Ascending aorta (tissue), 2 donors: ENCODE measurements around the gene ZBTB2. TPM values are rescaled to one million over a fixed set of nuclear protein-coding genes. Genes with fewer than 3 reads are reported as not detected.
"Not testable (repeated sequence)": the region's sequence is repeated elsewhere in the genome, so short reads cannot be mapped to it uniquely, and the experiment has no call there.

Source experiments
- DNase-seq, 2 donors: peaks; one replicate each; pipeline ENCODE4 v3.0.0-alpha.2; 2019; ENCODE audit warnings: low spot score in 2 of 2
- H3K27ac ChIP-seq, 2 donors: fragments of 200-600 bp; sonication (generic); one replicate each; pipeline ENCODE4 v1.5.1; 2016 to 2017; ENCODE audit warnings: mild to moderate bottlenecking in 1 of 2
- H3K27me3 ChIP-seq: fragments of 200-600 bp; sonication (generic); one replicate; pipeline ENCODE4 v1.5.1; 2017
- H3K36me3 ChIP-seq, 2 donors: fragments of 200-600 bp; sonication (generic); one replicate each; pipeline ENCODE4 v1.5.1; 2016
- H3K4me1 ChIP-seq, 2 donors: fragments of 200-600 bp; sonication (generic); one replicate each; pipeline ENCODE4 v1.5.1; 2016 to 2017; ENCODE audit warnings: mild to moderate bottlenecking in 1 of 2
- H3K4me3 ChIP-seq, 2 donors: fragments of 200-600 bp; sonication (generic); one replicate each; pipeline ENCODE4 v1.5.1; 2016 to 2017; ENCODE audit warnings: mild to moderate bottlenecking in 1 of 2
- H3K9me3 ChIP-seq, 2 donors: fragments of 200-600 bp; sonication (generic); one replicate each; pipeline ENCODE4 v1.5.1; 2016
- CTCF ChIP-seq, 3 experiments: fragments of 200-600 bp in 2 of 3; fragments of 450-650 bp in 1 of 3; sonication (generic) in 2 of 3; IDR thresholded peaks; one replicate each; pipeline ENCODE4 v1.5.1; 2016 to 2019; ENCODE audit warnings: antibody characterized with exemption in 3 of 3, mild to moderate bottlenecking in 1 of 3, moderate library complexity in 1 of 3
- intact Hi-C: fragments of 100-400 bp; cut with DNase I; formaldehyde crosslinking; loops from one replicate; pipeline ENCODE4 v1.15.1; 2023
- total RNA-seq: library from RNA; depleted of rRNA; stranded (reverse); fragments of >200 nt; gene quantifications from one replicate; pipeline ENCODE4 v1.1.0, GENCODE V29; 2016

ZBTB2 gene
- total RNA-seq, 1 donor from 2014 or later, result 9.9 TPM

GRCh38 chr6:151387175-151387970 lies 4.0 kb downstream of the ZBTB2 start:
- no peaks in the 10 kb centered on the region for H3K27me3 ChIP-seq
- no peak overlapping the region for H3K4me3 ChIP-seq
- TF ChIP-seq CTCF (IDR thresholded peaks at IDR 0.05), result no peak
- H3K4me1 ChIP-seq, result peaks cover 0 to 11% of the 10 kb centered on the region in 2 donors
- H3K36me3 ChIP-seq, result no peaks in the 10 kb centered on the region
- no peak overlapping the region for H3K27ac ChIP-seq
- DNase-seq, result no peak
- H3K9me3 ChIP-seq, result no peaks in the 10 kb centered on the region
- intact Hi-C loops, result no loop called here

- Histone ChIP-seq H3K4me1 (peaks cover 0 to 14% of the 10 kb centered on the region in 2 donors), H3K27me3 (no peaks in the 10 kb centered on the region), H3K9me3 (no peaks in the 10 kb centered on the region), H3K4me3 (no peak overlapping the region), H3K27ac (no peak overlapping the region), H3K36me3 (no peaks in the 10 kb centered on the region)
- DNase-seq, result no peak
- TF ChIP-seq CTCF (IDR thresholded peaks at IDR 0.05), result no peak
- intact Hi-C loops, result no loop called here
Observed at GRCh38 chr6:151385177-151385576, 6.2 kb downstream of the ZBTB2 start.

- Histone ChIP-seq H3K27me3 (no peaks in the 10 kb centered on the region), H3K27ac (no peak overlapping the region), H3K9me3 (no peaks in the 10 kb centered on the region), H3K4me3 (no peak overlapping the region), H3K36me3 (no peaks in the 10 kb centered on the region), H3K4me1 (peaks cover 0 to 13% of the 10 kb centered on the region in 2 donors)
- intact Hi-C loops, result no loop called here
- no peak for DNase-seq
- no peak for TF ChIP-seq CTCF (IDR thresholded peaks at IDR 0.05)
Observed at GRCh38 chr6:151384151-151384550, 7.2 kb downstream of the ZBTB2 start.

GRCh38 chr6:151382631-151383030 lies 8.7 kb downstream of the ZBTB2 start:
- H3K27ac ChIP-seq, H3K4me1 ChIP-seq, H3K4me3 ChIP-seq, H3K36me3 ChIP-seq, H3K9me3 ChIP-seq, H3K27me3 ChIP-seq, intact Hi-C loops: not testable (repeated sequence)
- peak in 1 of 2 donors; percentile 15 for DNase-seq

- peaks cover 0 to 3% of the 10 kb centered on the region in 2 donors for H3K4me1 ChIP-seq
- no peak for TF ChIP-seq CTCF (IDR thresholded peaks at IDR 0.05)
- H3K36me3 ChIP-seq, result no peaks in the 10 kb centered on the region
- intact Hi-C loops, result no loop called here
- no peak overlapping the region for H3K27ac ChIP-seq
- no peaks in the 10 kb centered on the region for H3K27me3 ChIP-seq
- no peaks in the 10 kb centered on the region for H3K9me3 ChIP-seq
- no peak for DNase-seq
- H3K4me3 ChIP-seq, result no peak overlapping the region
Observed at GRCh38 chr6:151381722-151382121, 9.6 kb downstream of the ZBTB2 start.

- Histone ChIP-seq H3K4me3 (peak overlapping the region in 1 of 2 donors; percentile 37), H3K36me3 (no peaks in the 10 kb centered on the region), H3K27me3 (no peaks in the 10 kb centered on the region), H3K27ac (peak overlapping the region in 1 of 2 donors; percentile 14), H3K4me1 (peaks cover 0 to 3% of the 10 kb centered on the region in 2 donors), H3K9me3 (no peaks in the 10 kb centered on the region)
- DNase-seq, result no peak
- intact Hi-C loops, result no loop called here
- TF ChIP-seq CTCF (IDR thresholded peaks at IDR 0.05), result no peak
Observed at GRCh38 chr6:151380848-151381205, 10.5 kb downstream of the ZBTB2 start.
